H1 (cell line): ENCODE results near the gene ANAPC1. TPM values are rescaled to one million over a fixed set of nuclear protein-coding genes. Genes with fewer than 3 reads are reported as not detected.

Experiments used
- CTCF ChIA-PET: fragments of 300-600 bp; sonication (Branson Sonifier 250); formaldehyde crosslinking; loops from one replicate; lab custom pipeline; 2021; ENCODE audit not compliant: partially characterized antibody; lab: Charles Lee
- POLR2A ChIA-PET: fragments of 300-600 bp; sonication (Branson Sonifier 250); formaldehyde crosslinking; loops from one replicate; lab custom pipeline; 2021; ENCODE audit warnings: inconsistent platforms; ENCODE audit not compliant: partially characterized antibody; lab: Charles Lee
- DNase-seq, 2 experiments: peaks; one replicate each; pipeline versions ENCODE4 v3.0.0 to v3.0.0-alpha.2; 2010 to 2022; ENCODE audit warnings: low spot score in 2 of 2, low read depth in 1 of 2, mixed read lengths in 1 of 2
- FAIRE-seq: peaks from 2 replicates; lab custom pipeline; 2011; peaks lifted over from hg19 to GRCh38; lab: Jason Lieb, UNC
- H2AFZ ChIP-seq: 2 replicates; pipeline ENCODE4 v1.8.1; 2012; ENCODE audit warnings: low read length, inconsistent platforms
- H2AK5ac ChIP-seq: 2 replicates; pipeline ENCODE4 v1.6.1; 2013; ENCODE audit warnings: low read depth, low read length
- H2BK120ac ChIP-seq: replicated peaks from 2 replicates; pipeline ENCODE3; 2013; ENCODE audit warnings: low read depth, low read length, inconsistent platforms
- H2BK12ac ChIP-seq: 2 replicates; pipeline ENCODE4 v1.6.1; 2013; ENCODE audit warnings: low read depth, low read length
- H2BK15ac ChIP-seq: 2 replicates; pipeline ENCODE4 v1.6.1; 2013; ENCODE audit warnings: low read length
- H2BK20ac ChIP-seq: 2 replicates; pipeline ENCODE4 v1.6.1; 2013; ENCODE audit warnings: low read length
- H2BK5ac ChIP-seq: 2 replicates; pipeline ENCODE4 v1.6.1; 2013; ENCODE audit warnings: low read depth, low read length
- H3K14ac ChIP-seq: 2 replicates; pipeline ENCODE4 v1.6.1; 2013; ENCODE audit warnings: inconsistent platforms; ENCODE audit not compliant: insufficient read length
- H3K18ac ChIP-seq: 2 replicates; pipeline ENCODE4 v1.6.1; 2013; ENCODE audit warnings: low read length; ENCODE audit errors: extremely low read depth
- H3K23ac ChIP-seq: 2 replicates; pipeline ENCODE4 v1.6.1; 2013; ENCODE audit warnings: inconsistent platforms; ENCODE audit not compliant: insufficient read length
- H3K23me2 ChIP-seq: 2 replicates; pipeline ENCODE4 v1.6.1; 2013; ENCODE audit warnings: low read depth, low read length
- H3K27ac ChIP-seq: 2 replicates; pipeline ENCODE4 v1.6.1; 2011; ENCODE audit warnings: low read depth, low read length, inconsistent platforms
- H3K27me3 ChIP-seq, 4 experiments: replicated peaks in 1 of 4; 1 replicate in 1 of 4; 2 replicates in 3 of 4; pipeline versions ENCODE4 v1.6.1 to v1.8.1; 2011 to 2013; ENCODE audit warnings: low read length in 3 of 4, mild to moderate bottlenecking in 3 of 4, inconsistent platforms in 2 of 4, mixed read lengths in 2 of 4, moderate library complexity in 1 of 4; ENCODE audit not compliant: control insufficient read depth in 3 of 4, insufficient read depth in 3 of 4; ENCODE audit errors: extremely low read depth in 1 of 4
- H3K36me3 ChIP-seq, 4 experiments: 2 replicates each; pipeline versions ENCODE4 v1.6.1 to v1.8.1; 2011 to 2013; ENCODE audit warnings: mild to moderate bottlenecking in 4 of 4, low read length in 3 of 4, moderate library complexity in 2 of 4, control low read depth in 1 of 4, inconsistent platforms in 1 of 4; ENCODE audit not compliant: insufficient read depth in 4 of 4, control insufficient read depth in 2 of 4
- H3K4ac ChIP-seq: replicated peaks from 2 replicates; pipeline ENCODE3; 2013; ENCODE audit warnings: low read length, low read depth, mixed read lengths, inconsistent platforms; ENCODE audit not compliant: insufficient read length
- H3K4me1 ChIP-seq, 4 experiments: replicated peaks in 1 of 4; 1 replicate in 1 of 4; 2 replicates in 3 of 4; pipeline versions ENCODE4 v1.6.1 to v1.8.1; 2011 to 2013; ENCODE audit warnings: low read length in 3 of 4, inconsistent platforms in 2 of 4, mixed read lengths in 1 of 4; ENCODE audit not compliant: insufficient read depth in 4 of 4, control insufficient read depth in 3 of 4
- H3K4me2 ChIP-seq, 2 experiments: 2 replicates each; pipeline versions ENCODE4 v1.6.1 to v1.8.1; 2011 to 2013; ENCODE audit warnings: low read depth in 2 of 2, low read length in 2 of 2, control low read depth in 1 of 2, inconsistent platforms in 1 of 2, mild to moderate bottlenecking in 1 of 2; ENCODE audit not compliant: insufficient read depth in 1 of 2
- H3K4me3 ChIP-seq, 4 experiments: fragments of 200-600, 300-600 bp in 1 of 4; sonication (generic), shearing (Covaris generic), sonication (Bioruptor Twin) in 1 of 4; 2 replicates each; pipeline versions ENCODE4 v1.5.1 to v1.8.1; 2011 to 2016; ENCODE audit warnings: low read length in 4 of 4, low read depth in 3 of 4, control low read depth in 2 of 4, inconsistent platforms in 2 of 4, mild to moderate bottlenecking in 2 of 4, mixed read lengths in 1 of 4, moderate library complexity in 1 of 4; ENCODE audit not compliant: insufficient read depth in 2 of 4; ENCODE audit errors: extremely low read depth in 1 of 4
- H3K56ac ChIP-seq: replicated peaks from 2 replicates; pipeline ENCODE3; 2013; ENCODE audit warnings: low read depth, mild to moderate bottlenecking, mixed read lengths, low read length, inconsistent platforms; ENCODE audit not compliant: insufficient read length
- H3K79me1 ChIP-seq: 2 replicates; pipeline ENCODE4 v1.6.1; 2013; ENCODE audit warnings: low read depth, low read length, control low read depth
- H3K79me2 ChIP-seq, 2 experiments: 2 replicates each; pipeline versions ENCODE4 v1.6.1 to v1.8.1; 2012 to 2013; ENCODE audit warnings: low read length in 2 of 2, mild to moderate bottlenecking in 2 of 2, inconsistent platforms in 1 of 2; ENCODE audit not compliant: insufficient read depth in 2 of 2, control insufficient read depth in 1 of 2
- H3K9ac ChIP-seq, 4 experiments: replicated peaks in 1 of 4; 1 replicate in 1 of 4; 2 replicates in 3 of 4; pipeline versions ENCODE4 v1.6.1 to v1.8.1; 2011 to 2013; ENCODE audit warnings: low read depth in 3 of 4, low read length in 3 of 4, control low read depth in 2 of 4, mild to moderate bottlenecking in 2 of 4, moderate library complexity in 2 of 4, inconsistent platforms in 1 of 4; ENCODE audit errors: extremely low read depth in 1 of 4
- H3K9me3 ChIP-seq, 2 experiments: 2 replicates each; pipeline versions ENCODE4 v1.6.1 to v1.8.1; 2012 to 2013; ENCODE audit warnings: mild to moderate bottlenecking in 2 of 2, moderate library complexity in 2 of 2, control low read depth in 1 of 2, inconsistent platforms in 1 of 2, low read depth in 1 of 2, low read length in 1 of 2, mixed read lengths in 1 of 2; ENCODE audit not compliant: insufficient read depth in 2 of 2
- H4K20me1 ChIP-seq, 2 experiments: replicated peaks in 1 of 2; 2 replicates each; pipeline versions ENCODE3 to v1.8.1; 2011 to 2013; ENCODE audit warnings: inconsistent platforms in 2 of 2, low read length in 2 of 2, mild to moderate bottlenecking in 1 of 2; ENCODE audit not compliant: insufficient read depth in 2 of 2, control insufficient read depth in 1 of 2
- H4K5ac ChIP-seq: 2 replicates; pipeline ENCODE4 v1.6.1; 2013; ENCODE audit warnings: low read length, low read depth, mixed read lengths, inconsistent platforms; ENCODE audit not compliant: insufficient read length
- H4K8ac ChIP-seq: 2 replicates; pipeline ENCODE4 v1.8.0; 2013; ENCODE audit warnings: mild to moderate bottlenecking, moderate library complexity, low read length, inconsistent platforms; ENCODE audit not compliant: insufficient read depth; ENCODE audit errors: extremely low read depth
- H4K91ac ChIP-seq: replicated peaks from 2 replicates; pipeline ENCODE3; 2013; ENCODE audit warnings: low read length, mixed read lengths, inconsistent platforms; ENCODE audit not compliant: insufficient read length
- ASH2L ChIP-seq: fragments of 200-600, 300-600 bp; sonication (generic); IDR thresholded peaks from one replicate; pipeline ENCODE4 v1.7.1; 2017; ENCODE audit warnings: low read length
- CEBPB ChIP-seq: IDR thresholded peaks from 2 replicates; pipeline ENCODE4 v1.6.1; 2012; ENCODE audit warnings: low read depth, low read length
- HDAC6 ChIP-seq: IDR thresholded peaks from one replicate; pipeline ENCODE4 v1.7.1; 2012; ENCODE audit warnings: low read depth, mild to moderate bottlenecking, inconsistent platforms, low read length, moderate library complexity
- JUN ChIP-seq: IDR thresholded peaks from 2 replicates; pipeline ENCODE4 v1.6.1; 2011; ENCODE audit warnings: low read depth, mild to moderate bottlenecking, improper control_type of control experiment, low read length
- POU5F1 ChIP-seq: IDR thresholded peaks from 2 replicates; pipeline ENCODE4 v1.6.1; 2011; ENCODE audit warnings: low read depth, mild to moderate bottlenecking, low read length, moderate library complexity
- RAD21 ChIP-seq, 2 experiments: IDR thresholded peaks in 1 of 2; conservative IDR thresholded peaks in 1 of 2; 2 replicates each; pipeline ENCODE4 v1.6.1; 2011; ENCODE audit warnings: low read depth in 2 of 2, low read length in 2 of 2, improper control_type of control experiment in 1 of 2, inconsistent platforms in 1 of 2, mild to moderate bottlenecking in 1 of 2, moderate library complexity in 1 of 2
- RNF2 ChIP-seq: fragments of 200-900, 300-1000 bp; sonication (generic); IDR thresholded peaks from 2 replicates; pipeline ENCODE4 v1.7.1; 2016; ENCODE audit warnings: borderline replicate concordance, low read depth, mild to moderate bottlenecking, antibody characterized with exemption, low read length; ENCODE audit not compliant: poor library complexity, severe bottlenecking; ENCODE audit errors: missing control alignments
- RXRA ChIP-seq: IDR thresholded peaks from 2 replicates; pipeline ENCODE4 v1.6.1; 2011; ENCODE audit warnings: low read depth, mild to moderate bottlenecking, low read length, moderate library complexity; ENCODE audit not compliant: insufficient read depth
- SIRT6 ChIP-seq: IDR thresholded peaks from one replicate; pipeline ENCODE4 v1.7.1; 2012; ENCODE audit warnings: low read length, inconsistent platforms
- SUZ12 ChIP-seq: fragments of 200-600 bp; sonication (generic); IDR thresholded peaks from 2 replicates; pipeline ENCODE4 v1.6.1; 2012; ENCODE audit warnings: mild to moderate bottlenecking, inconsistent platforms, low read length, moderate library complexity, mixed read lengths
- TCF12 ChIP-seq: IDR thresholded peaks from 2 replicates; pipeline ENCODE4 v1.6.1; 2011; ENCODE audit warnings: low read depth, mild to moderate bottlenecking, low read length
- WGBS, 2 experiments: shearing (Covaris generic) in 1 of 2; methylation state at CpG; one replicate each; pipeline versions ENCODE4 v1.1.6 to v1.1.7; 2013 to 2015; ENCODE audit warnings: low lambda C conversion rate in 2 of 2, mixed read lengths in 2 of 2, inconsistent platforms in 1 of 2, low coverage in 1 of 2, missing lambda C conversion rate in 1 of 2; ENCODE audit not compliant: insufficient replicate concordance in 2 of 2, insufficient coverage in 1 of 2, insufficient read length in 1 of 2; ENCODE audit errors: extremely low coverage in 1 of 2, missing lambda C conversion rate in 1 of 2; 5-methylcytosine and 5-hydroxymethylcytosine counted together
- polyA plus RNA-seq, 7 experiments: library from polyadenylated mRNA; depleted of rRNA in 3 of 7; stranded (reverse) in 5 of 7; unstranded in 2 of 7; fragments of >200 nt in 5 of 7; fragments of 200-250 nt in 2 of 7; gene quantifications; 1 replicate in 5 of 7; 2 replicates in 1 of 7; 4 replicates in 1 of 7; pipeline versions ENCODE4 v1.2.1 to v1.2.3, GENCODE V29; 2011 to 2013; ENCODE audit warnings: missing spikeins in 2 of 7, mixed read lengths in 2 of 7
- total RNA-seq: library from RNA; stranded (reverse); fragmentation: NEBNext Ultra II Directional; extraction: Animal tissue kit (Norgen Biotek cat#: 25700); gene quantifications from 2 replicates; pipeline ENCODE4 v1.2.1, GENCODE V29; 2021
- TF ChIP-seq, protein P1 (sequence below), 3 experiments: IDR thresholded peaks; 1 replicate in 2 of 3; 2 replicates in 1 of 3; pipeline versions ENCODE4 v1.5.1 to v1.6.1; 2011; ENCODE audit warnings: low read length in 3 of 3, mild to moderate bottlenecking in 3 of 3, inconsistent platforms in 2 of 3, low read depth in 1 of 3, moderate library complexity in 1 of 3; ENCODE audit not compliant: insufficient read depth in 1 of 3; ENCODE audit errors: control extremely low read depth in 1 of 3

Gene ANAPC1
- total and polyA plus RNA-seq, 2 of the 8 experiments (the other 6 are each of a cell fraction or from before 2014, with no cell fraction given), result 46.6 to 107 TPM

GRCh38 chr2:111919365-111919764 is 35.4 kb upstream of the ANAPC1 start:
- CTCF ChIA-PET, result interaction anchor here (0.7 to 2.5 kb wide), 25 partner anchors 9 to 817 kb away, joined by 3 to 19 read pairs (median 5); no protein-coding TSS in a partner anchor
- no peak overlapping the region for H3K4me3 ChIP-seq
- no peak overlapping the region for H3K23ac ChIP-seq
- H4K91ac ChIP-seq, result no peak overlapping the region
- H4K8ac ChIP-seq, result no peak overlapping the region
- H4K5ac ChIP-seq, result no peak overlapping the region
- no peaks in the 10 kb centered on the region for H3K79me1 ChIP-seq
- POLR2A ChIA-PET, result no interaction called here
- no peak overlapping the region for H2AK5ac ChIP-seq
- no peak overlapping the region for H2BK5ac ChIP-seq
- no peak overlapping the region for H3K18ac ChIP-seq
- no peak overlapping the region for H2AFZ ChIP-seq
- H2BK20ac ChIP-seq, result no peak overlapping the region
- H3K27me3 ChIP-seq, result no peaks in the 10 kb centered on the region
- H4K20me1 ChIP-seq, result no peaks in the 10 kb centered on the region
- H3K9ac ChIP-seq, result no peak overlapping the region
- H3K9me3 ChIP-seq, result no peaks in the 10 kb centered on the region
- no peaks in the 10 kb centered on the region for H3K4me1 ChIP-seq
- H2BK15ac ChIP-seq, result no peak overlapping the region
- H3K14ac ChIP-seq, result no peak overlapping the region
- WGBS, 2 experiments, result 82% methylated on average over 2 of the region's 2 CpGs; no CpG with 5 or more reads in 1 of the 2 experiments
- no peaks in the 10 kb centered on the region for H3K36me3 ChIP-seq
- no peaks in the 10 kb centered on the region for H3K23me2 ChIP-seq
- FAIRE-seq (no peak), DNase-seq (no peak)
- H2BK120ac ChIP-seq, result no peak overlapping the region
- H2BK12ac ChIP-seq, result no peak overlapping the region
- no peak overlapping the region for H3K27ac ChIP-seq
- H3K4ac ChIP-seq, result no peak overlapping the region
- H3K79me2 ChIP-seq, result no peaks in the 10 kb centered on the region
- no peak overlapping the region for H3K4me2 ChIP-seq
- no peak overlapping the region for H3K56ac ChIP-seq
- TF ChIP-seq SIRT6, result no peak
- TF ChIP-seq, protein P1, sequence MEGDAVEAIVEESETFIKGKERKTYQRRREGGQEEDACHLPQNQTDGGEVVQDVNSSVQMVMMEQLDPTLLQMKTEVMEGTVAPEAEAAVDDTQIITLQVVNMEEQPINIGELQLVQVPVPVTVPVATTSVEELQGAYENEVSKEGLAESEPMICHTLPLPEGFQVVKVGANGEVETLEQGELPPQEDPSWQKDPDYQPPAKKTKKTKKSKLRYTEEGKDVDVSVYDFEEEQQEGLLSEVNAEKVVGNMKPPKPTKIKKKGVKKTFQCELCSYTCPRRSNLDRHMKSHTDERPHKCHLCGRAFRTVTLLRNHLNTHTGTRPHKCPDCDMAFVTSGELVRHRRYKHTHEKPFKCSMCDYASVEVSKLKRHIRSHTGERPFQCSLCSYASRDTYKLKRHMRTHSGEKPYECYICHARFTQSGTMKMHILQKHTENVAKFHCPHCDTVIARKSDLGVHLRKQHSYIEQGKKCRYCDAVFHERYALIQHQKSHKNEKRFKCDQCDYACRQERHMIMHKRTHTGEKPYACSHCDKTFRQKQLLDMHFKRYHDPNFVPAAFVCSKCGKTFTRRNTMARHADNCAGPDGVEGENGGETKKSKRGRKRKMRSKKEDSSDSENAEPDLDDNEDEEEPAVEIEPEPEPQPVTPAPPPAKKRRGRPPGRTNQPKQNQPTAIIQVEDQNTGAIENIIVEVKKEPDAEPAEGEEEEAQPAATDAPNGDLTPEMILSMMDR (IDR thresholded peaks at IDR 0.05; ENCODE audit: control extremely low read depth in 1 of 3, insufficient read depth in 1 of 3, low read depth in 1 of 3, low read length in 3 of 3), result peak; percentile 27 to 58 (median 41); a peak in 3 of 4 replicates
- no peak for TF ChIP-seq JUN
- TF ChIP-seq ASH2L, result no peak
- no peak for TF ChIP-seq POU5F1
- no peak for TF ChIP-seq RXRA
- TF ChIP-seq TCF12, result no peak
- TF ChIP-seq SUZ12, result no peak
- TF ChIP-seq RAD21 (IDR thresholded peaks at IDR 0.05 in 1 of 2, conservative IDR thresholded peaks at IDR 0.05 in 1 of 2; ENCODE audit: low read depth in 2 of 2, low read length in 2 of 2), result peak; percentile 54 to 59
- TF ChIP-seq HDAC6, result no peak
- no peak for TF ChIP-seq CEBPB
- TF ChIP-seq RNF2, result no peak
